PC-9 (cell line): ENCODE measurements around the gene PDE4B.

ENCODE experiments used
- EZH2 ChIP-seq: fragments of 200-600 bp; sonication (generic); IDR thresholded peaks from 2 replicates; pipeline ENCODE4 v1.8.0; 2017; ENCODE audit warnings: antibody characterized with exemption, low read depth
- TF ChIP-seq, protein P1 (sequence below): fragments of 200-600 bp; sonication (generic); conservative IDR thresholded peaks from 2 replicates; pipeline ENCODE4 v1.6.1; 2017; ENCODE audit warnings: mixed run types, antibody characterized with exemption, mild to moderate bottlenecking, moderate library complexity

DNA sequence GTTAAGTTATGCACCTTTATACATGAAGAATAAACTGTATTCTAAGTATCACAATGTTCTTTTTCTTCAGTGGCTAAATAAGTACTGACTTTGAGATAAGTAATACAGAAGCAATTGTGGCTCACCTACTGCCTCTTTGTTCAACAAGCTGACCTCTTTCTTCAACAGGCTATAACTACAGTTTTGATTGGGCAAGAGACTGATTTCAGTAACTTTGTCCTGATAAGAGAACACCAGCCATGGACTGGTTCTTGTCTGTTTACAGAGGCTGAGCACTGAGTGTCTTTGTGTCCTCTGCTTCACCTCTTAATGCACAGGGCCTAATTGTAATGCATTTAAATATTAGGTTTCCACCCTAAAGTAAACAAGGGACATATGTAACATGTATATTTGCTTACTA is 34.6 kb upstream of the PDE4B start:
- TF ChIP-seq, protein P1, sequence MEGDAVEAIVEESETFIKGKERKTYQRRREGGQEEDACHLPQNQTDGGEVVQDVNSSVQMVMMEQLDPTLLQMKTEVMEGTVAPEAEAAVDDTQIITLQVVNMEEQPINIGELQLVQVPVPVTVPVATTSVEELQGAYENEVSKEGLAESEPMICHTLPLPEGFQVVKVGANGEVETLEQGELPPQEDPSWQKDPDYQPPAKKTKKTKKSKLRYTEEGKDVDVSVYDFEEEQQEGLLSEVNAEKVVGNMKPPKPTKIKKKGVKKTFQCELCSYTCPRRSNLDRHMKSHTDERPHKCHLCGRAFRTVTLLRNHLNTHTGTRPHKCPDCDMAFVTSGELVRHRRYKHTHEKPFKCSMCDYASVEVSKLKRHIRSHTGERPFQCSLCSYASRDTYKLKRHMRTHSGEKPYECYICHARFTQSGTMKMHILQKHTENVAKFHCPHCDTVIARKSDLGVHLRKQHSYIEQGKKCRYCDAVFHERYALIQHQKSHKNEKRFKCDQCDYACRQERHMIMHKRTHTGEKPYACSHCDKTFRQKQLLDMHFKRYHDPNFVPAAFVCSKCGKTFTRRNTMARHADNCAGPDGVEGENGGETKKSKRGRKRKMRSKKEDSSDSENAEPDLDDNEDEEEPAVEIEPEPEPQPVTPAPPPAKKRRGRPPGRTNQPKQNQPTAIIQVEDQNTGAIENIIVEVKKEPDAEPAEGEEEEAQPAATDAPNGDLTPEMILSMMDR, result no peak
- TF ChIP-seq EZH2, result no peak
